ENCODE results near the gene NEGR1. TPM values are rescaled to one million over a fixed set of nuclear protein-coding genes. Genes with fewer than 3 reads are reported as not detected.

Gene NEGR1
- total RNA-seq, 1 donor from 2014 or later, result 11.0 TPM

DNA sequence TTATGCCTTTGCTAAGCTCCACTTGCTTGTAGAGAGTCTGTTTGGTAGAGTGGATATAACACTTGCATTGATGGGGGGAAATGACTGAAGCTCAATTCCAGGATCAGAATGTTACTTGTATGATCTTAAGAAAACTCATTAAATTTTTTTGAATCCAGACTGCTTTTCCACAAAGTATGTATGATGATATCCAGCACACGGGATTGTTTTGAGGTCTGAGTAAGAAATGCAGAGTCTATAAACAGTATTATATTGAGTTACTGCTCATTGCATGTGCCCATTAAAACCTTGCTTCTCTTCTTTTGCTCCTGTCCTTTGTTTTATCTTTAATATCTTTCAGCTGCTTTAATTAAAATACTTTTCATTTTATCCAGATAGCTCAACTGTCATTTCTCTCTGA, 631.1 kb downstream of the NEGR1 start:
- Histone ChIP-seq H3K36me3 (ENCODE audit: control insufficient read depth in 3 of 3, insufficient read depth in 3 of 3, low read length in 3 of 3) (no peaks in the 10 kb centered on the region), H3K9ac (ENCODE audit: low read depth in 1 of 3, low read length in 3 of 3) (no peak overlapping the region), H3K4me1 (ENCODE audit: control insufficient read depth in 3 of 3, insufficient read depth in 3 of 3, low read length in 3 of 3) (no peaks in the 10 kb centered on the region), H3K27ac (ENCODE audit: low read depth, low read length) (no peak overlapping the region), H3K27me3 (ENCODE audit: control insufficient read depth in 3 of 3, insufficient read depth in 3 of 3, low read length in 3 of 3) (no peaks in the 10 kb centered on the region), H3K4me3 (ENCODE audit: low read length in 3 of 3) (no peak overlapping the region), H3K9me3 (ENCODE audit: control insufficient read depth in 3 of 3, low read length in 3 of 3) (no peaks in the 10 kb centered on the region)

GRCh38 chr1:71650119-71650518, 632.2 kb downstream of the NEGR1 start:
- H3K36me3 ChIP-seq (ENCODE audit: control insufficient read depth in 3 of 3, insufficient read depth in 3 of 3, low read length in 3 of 3), result no peaks in the 10 kb centered on the region
- no peaks in the 10 kb centered on the region for H3K4me1 ChIP-seq (ENCODE audit: control insufficient read depth in 3 of 3, insufficient read depth in 3 of 3, low read length in 3 of 3)
- no peak overlapping the region for H3K27ac ChIP-seq (ENCODE audit: low read depth, low read length)
- no peaks in the 10 kb centered on the region for H3K27me3 ChIP-seq (ENCODE audit: control insufficient read depth in 3 of 3, insufficient read depth in 3 of 3, low read length in 3 of 3)
- no peak overlapping the region for H3K4me3 ChIP-seq (ENCODE audit: low read length in 3 of 3)
- H3K9me3 ChIP-seq (ENCODE audit: control insufficient read depth in 3 of 3, low read length in 3 of 3), result no peaks in the 10 kb centered on the region
- H3K9ac ChIP-seq (ENCODE audit: low read depth in 1 of 3, low read length in 3 of 3), result no peak overlapping the region

GRCh38 chr1:71649608-71650007, 632.7 kb downstream of the NEGR1 start:
- no peak overlapping the region for H3K27ac ChIP-seq (ENCODE audit: low read depth, low read length)
- no peak overlapping the region for H3K9ac ChIP-seq (ENCODE audit: low read depth in 1 of 3, low read length in 3 of 3)
- no peaks in the 10 kb centered on the region for H3K27me3 ChIP-seq (ENCODE audit: control insufficient read depth in 3 of 3, insufficient read depth in 3 of 3, low read length in 3 of 3)
- H3K4me1 ChIP-seq (ENCODE audit: control insufficient read depth in 3 of 3, insufficient read depth in 3 of 3, low read length in 3 of 3), result no peaks in the 10 kb centered on the region
- H3K36me3 ChIP-seq (ENCODE audit: control insufficient read depth in 3 of 3, insufficient read depth in 3 of 3, low read length in 3 of 3), result no peaks in the 10 kb centered on the region
- no peak overlapping the region for H3K4me3 ChIP-seq (ENCODE audit: low read length in 3 of 3)
- H3K9me3 ChIP-seq (ENCODE audit: control insufficient read depth in 3 of 3, low read length in 3 of 3), result no peaks in the 10 kb centered on the region

GRCh38 chr1:71647513-71648300, 634.6 kb downstream of the NEGR1 start:
- Histone ChIP-seq H3K27me3 (ENCODE audit: control insufficient read depth in 3 of 3, insufficient read depth in 3 of 3, low read length in 3 of 3) (no peaks in the 10 kb centered on the region), H3K4me3 (ENCODE audit: low read length in 3 of 3) (no peak overlapping the region), H3K9ac (ENCODE audit: low read depth in 1 of 3, low read length in 3 of 3) (no peak overlapping the region), H3K36me3 (ENCODE audit: control insufficient read depth in 3 of 3, insufficient read depth in 3 of 3, low read length in 3 of 3) (no peaks in the 10 kb centered on the region), H3K4me1 (ENCODE audit: control insufficient read depth in 3 of 3, insufficient read depth in 3 of 3, low read length in 3 of 3) (no peaks in the 10 kb centered on the region), H3K9me3 (ENCODE audit: control insufficient read depth in 3 of 3, low read length in 3 of 3) (no peaks in the 10 kb centered on the region), H3K27ac (ENCODE audit: low read depth, low read length) (no peak overlapping the region)

DNA sequence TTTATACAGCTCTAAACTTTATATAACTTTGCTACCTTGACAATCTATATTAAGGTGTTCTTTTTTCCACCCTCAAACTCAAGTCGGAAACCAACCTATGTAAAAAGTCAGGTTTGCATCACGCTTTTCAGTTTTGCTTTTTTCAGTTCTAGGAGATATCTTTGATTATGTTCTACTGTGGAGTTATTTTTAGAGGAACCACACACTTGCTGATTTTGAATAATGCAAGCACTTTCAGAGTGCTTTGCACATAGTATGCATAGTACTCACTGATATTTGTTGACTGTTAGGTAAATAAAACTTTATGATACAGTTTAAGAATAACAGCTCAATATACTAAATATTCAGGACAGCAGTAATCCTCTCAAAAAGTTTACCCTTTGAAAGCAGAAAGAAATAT, 637.3 kb downstream of the NEGR1 start:
- Histone ChIP-seq H3K9me3 (ENCODE audit: control insufficient read depth in 3 of 3, low read length in 3 of 3) (no peaks in the 10 kb centered on the region), H3K27ac (ENCODE audit: low read depth, low read length) (no peak overlapping the region), H3K27me3 (ENCODE audit: control insufficient read depth in 3 of 3, insufficient read depth in 3 of 3, low read length in 3 of 3) (no peaks in the 10 kb centered on the region), H3K4me3 (ENCODE audit: low read length in 3 of 3) (no peak overlapping the region), H3K4me1 (ENCODE audit: control insufficient read depth in 3 of 3, insufficient read depth in 3 of 3, low read length in 3 of 3) (no peaks in the 10 kb centered on the region), H3K36me3 (ENCODE audit: control insufficient read depth in 3 of 3, insufficient read depth in 3 of 3, low read length in 3 of 3) (no peaks in the 10 kb centered on the region), H3K9ac (ENCODE audit: low read depth in 1 of 3, low read length in 3 of 3) (no peak overlapping the region)

DNA sequence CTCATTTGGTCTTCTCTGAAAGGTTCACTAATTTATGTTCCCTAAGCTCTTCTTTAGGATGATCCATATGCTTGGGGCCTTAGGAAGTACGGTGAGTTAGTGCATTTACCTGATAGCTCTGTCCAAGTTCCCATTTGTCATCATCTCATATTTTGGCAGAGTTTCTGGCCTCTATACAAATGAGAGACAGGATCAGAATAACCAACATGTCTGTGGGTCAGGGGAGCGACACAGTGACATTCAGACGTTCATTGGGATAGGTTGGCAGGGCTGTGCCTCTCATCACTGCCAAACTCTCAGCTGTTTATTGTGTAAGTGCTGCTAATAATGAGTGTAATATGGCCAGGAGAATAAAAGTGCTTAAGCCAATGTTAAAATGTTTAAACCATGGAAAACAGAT, 640.4 kb downstream of the NEGR1 start:
- no peak overlapping the region for H3K4me3 ChIP-seq (ENCODE audit: low read length in 3 of 3)
- no peaks in the 10 kb centered on the region for H3K9me3 ChIP-seq (ENCODE audit: control insufficient read depth in 3 of 3, low read length in 3 of 3)
- H3K9ac ChIP-seq (ENCODE audit: low read depth in 1 of 3, low read length in 3 of 3), result no peak overlapping the region
- H3K4me1 ChIP-seq (ENCODE audit: control insufficient read depth in 3 of 3, insufficient read depth in 3 of 3, low read length in 3 of 3), result no peaks in the 10 kb centered on the region
- no peak overlapping the region for H3K27ac ChIP-seq (ENCODE audit: low read depth, low read length)
- H3K36me3 ChIP-seq (ENCODE audit: control insufficient read depth in 3 of 3, insufficient read depth in 3 of 3, low read length in 3 of 3), result no peaks in the 10 kb centered on the region
- H3K27me3 ChIP-seq (ENCODE audit: control insufficient read depth in 3 of 3, insufficient read depth in 3 of 3, low read length in 3 of 3), result no peaks in the 10 kb centered on the region

GRCh38 chr1:71640998-71641397, 641.3 kb downstream of the NEGR1 start:
- Histone ChIP-seq H3K4me1 (ENCODE audit: control insufficient read depth in 3 of 3, insufficient read depth in 3 of 3, low read length in 3 of 3) (no peaks in the 10 kb centered on the region), H3K27me3 (ENCODE audit: control insufficient read depth in 3 of 3, insufficient read depth in 3 of 3, low read length in 3 of 3) (no peaks in the 10 kb centered on the region), H3K9me3 (ENCODE audit: control insufficient read depth in 3 of 3, low read length in 3 of 3) (no peaks in the 10 kb centered on the region), H3K27ac (ENCODE audit: low read depth, low read length) (no peak overlapping the region), H3K9ac (ENCODE audit: low read depth in 1 of 3, low read length in 3 of 3) (no peak overlapping the region), H3K4me3 (ENCODE audit: low read length in 3 of 3) (no peak overlapping the region), H3K36me3 (ENCODE audit: control insufficient read depth in 3 of 3, insufficient read depth in 3 of 3, low read length in 3 of 3) (no peaks in the 10 kb centered on the region)

DNA sequence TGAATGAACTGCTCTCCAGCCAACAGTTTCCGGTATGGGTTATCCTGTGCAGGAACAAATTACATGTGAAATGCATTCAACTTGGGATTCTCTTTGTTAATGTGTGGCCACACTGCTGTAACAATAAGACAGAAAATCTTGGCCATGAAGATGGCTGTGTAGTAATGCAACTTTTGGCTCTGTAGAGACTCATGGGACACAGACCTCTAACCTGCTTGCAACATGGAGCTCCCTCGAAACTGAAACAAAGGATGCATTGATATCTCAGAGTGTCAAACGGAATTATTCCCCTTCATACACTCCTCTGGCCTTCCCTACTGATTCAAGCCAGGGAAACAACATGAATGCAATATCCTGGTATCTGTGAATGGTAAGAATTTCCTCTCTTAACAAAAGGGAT, 642.2 kb downstream of the NEGR1 start:
- H3K4me3 ChIP-seq (ENCODE audit: low read length in 3 of 3), result no peak overlapping the region
- no peaks in the 10 kb centered on the region for H3K27me3 ChIP-seq (ENCODE audit: control insufficient read depth in 3 of 3, insufficient read depth in 3 of 3, low read length in 3 of 3)
- no peaks in the 10 kb centered on the region for H3K4me1 ChIP-seq (ENCODE audit: control insufficient read depth in 3 of 3, insufficient read depth in 3 of 3, low read length in 3 of 3)
- peaks cover 0 to 3% (median 0%) of the 10 kb centered on the region in 3 donors for H3K9me3 ChIP-seq (ENCODE audit: control insufficient read depth in 3 of 3, low read length in 3 of 3)
- no peak overlapping the region for H3K9ac ChIP-seq (ENCODE audit: low read depth in 1 of 3, low read length in 3 of 3)
- no peaks in the 10 kb centered on the region for H3K36me3 ChIP-seq (ENCODE audit: control insufficient read depth in 3 of 3, insufficient read depth in 3 of 3, low read length in 3 of 3)
- H3K27ac ChIP-seq (ENCODE audit: low read depth, low read length), result no peak overlapping the region

- Histone ChIP-seq H3K9me3 (ENCODE audit: control insufficient read depth in 3 of 3, low read length in 3 of 3) (peaks cover 0 to 3% (median 0%) of the 10 kb centered on the region in 3 donors), H3K4me3 (ENCODE audit: low read length in 3 of 3) (no peak overlapping the region), H3K9ac (ENCODE audit: low read depth in 1 of 3, low read length in 3 of 3) (no peak overlapping the region), H3K27ac (ENCODE audit: low read depth, low read length) (no peak overlapping the region), H3K4me1 (ENCODE audit: control insufficient read depth in 3 of 3, insufficient read depth in 3 of 3, low read length in 3 of 3) (no peaks in the 10 kb centered on the region), H3K36me3 (ENCODE audit: control insufficient read depth in 3 of 3, insufficient read depth in 3 of 3, low read length in 3 of 3) (no peaks in the 10 kb centered on the region), H3K27me3 (ENCODE audit: control insufficient read depth in 3 of 3, insufficient read depth in 3 of 3, low read length in 3 of 3) (no peaks in the 10 kb centered on the region)
Observed at GRCh38 chr1:71638081-71638766, 644.1 kb downstream of the NEGR1 start.

- Histone ChIP-seq H3K36me3 (ENCODE audit: control insufficient read depth in 3 of 3, insufficient read depth in 3 of 3, low read length in 3 of 3) (no peaks in the 10 kb centered on the region), H3K4me1 (ENCODE audit: control insufficient read depth in 3 of 3, insufficient read depth in 3 of 3, low read length in 3 of 3) (no peaks in the 10 kb centered on the region), H3K27ac (ENCODE audit: low read depth, low read length) (no peak overlapping the region), H3K9me3 (ENCODE audit: control insufficient read depth in 3 of 3, low read length in 3 of 3) (peaks cover 0 to 3% (median 0%) of the 10 kb centered on the region in 3 donors), H3K27me3 (ENCODE audit: control insufficient read depth in 3 of 3, insufficient read depth in 3 of 3, low read length in 3 of 3) (no peaks in the 10 kb centered on the region), H3K4me3 (ENCODE audit: low read length in 3 of 3) (no peak overlapping the region), H3K9ac (ENCODE audit: low read depth in 1 of 3, low read length in 3 of 3) (no peak overlapping the region)
Observed at GRCh38 chr1:71635568-71635967, 646.8 kb downstream of the NEGR1 start.

Data from skeletal muscle tissue (tissue), 4 donors.